ENCODE data around the gene CCDC167. TPM values are rescaled to one million over a fixed set of nuclear protein-coding genes. Genes with fewer than 3 reads are reported as not detected.

Gene CCDC167
- total and polyA plus RNA-seq, 2 donors (not counting 1 experiment from before 2014, with no cell fraction given), result 11.1 to 60.1 TPM

GRCh38 chr6:37515712-37516075 is 16.0 kb upstream of the CCDC167 start:
- ATAC-seq (ENCODE audit: low read depth) (no peak), DNase-seq (no peak)
- Mint-ChIP-seq H3K4me1 (peaks cover 26% of the 10 kb centered on the region), H3K4me3 (peak overlapping the region; percentile 49), H3K27me3 (peaks cover 4% of the 10 kb centered on the region), H3K27ac (peak overlapping the region; percentile 80), H3K9me3 (ENCODE audit: insufficient read depth) (no peaks in the 10 kb centered on the region)
- Histone ChIP-seq H3K9ac (ENCODE audit: low read length) (peak overlapping the region; percentile 14), H3K27ac (ENCODE audit: low read length in 2 of 2) (peak overlapping the region; percentile 7 to 51), H3K4me1 (ENCODE audit: control insufficient read depth in 2 of 2, insufficient read depth in 2 of 2, low read length in 2 of 2) (peaks cover 23 to 35% of the 10 kb centered on the region in 2 donors), H3K27me3 (replicated peaks in 1 of 4; ENCODE audit: control extremely low read depth in 1 of 4, control insufficient read depth in 3 of 4, insufficient read depth in 4 of 4, low read length in 3 of 4) (peaks cover 0 to 7% (median 0%) of the 10 kb centered on the region in 4 experiments), H2AFZ (ENCODE audit: insufficient read depth, low read depth, low read length, poor library complexity, severe bottlenecking) (peak overlapping the region; percentile 73), H3K4me2 (replicated peaks; ENCODE audit: low read depth, low read length, poor library complexity, severe bottlenecking) (peak overlapping the region; percentile 64), H4K20me1 (ENCODE audit: control insufficient read depth, insufficient read depth, low read length, poor library complexity, severe bottlenecking) (no peaks in the 10 kb centered on the region), H3K79me2 (ENCODE audit: control insufficient read depth, insufficient read depth, low read length) (no peaks in the 10 kb centered on the region), H3K4me3 (ENCODE audit: control extremely low read depth in 1 of 5, extremely low read depth in 1 of 5, insufficient read depth in 1 of 5, low read depth in 2 of 5, low read length in 4 of 5) (no peak overlapping the region), H3K36me3 (replicated peaks in 1 of 2; ENCODE audit: control extremely low read depth in 1 of 2, control insufficient read depth in 1 of 2, extremely low read depth in 1 of 2, insufficient read depth in 2 of 2, low read length in 1 of 2) (no peaks in the 10 kb centered on the region), H3K9me3 (ENCODE audit: control extremely low read depth in 1 of 3, control insufficient read depth in 2 of 3, insufficient read depth in 1 of 3, low read length in 2 of 3) (peaks cover 0 to 8% (median 0%) of the 10 kb centered on the region in 3 donors)
- ChIA-PET POLR2A (no interaction called here), CTCF (interaction anchor here (1.2 to 3.2 kb wide), 4 partner anchors 10 to 50 kb away, joined by 4 to 13 read pairs (median 6); no protein-coding TSS in a partner anchor)
- intact Hi-C loops (cut with micrococcal nuclease), result loop anchor here (2.0 kb wide), 1 partner anchor 13 kb away; no protein-coding TSS in a partner anchor
- TF ChIP-seq CTCF (IDR thresholded peaks at IDR 0.05), result no peak
- TF ChIP-seq EZH2 (IDR thresholded peaks at IDR 0.05; ENCODE audit: borderline replicate concordance, insufficient read depth, low read depth, low read length, poor library complexity, severe bottlenecking), result no peak
- 73% methylated on average over 9 of the region's 9 CpGs for WGBS (ENCODE audit: insufficient coverage)

GRCh38 chr6:37514837-37515236 is 15.1 kb upstream of the CCDC167 start:
- H3K27me3 ChIP-seq (replicated peaks in 1 of 4; ENCODE audit: control extremely low read depth in 1 of 4, control insufficient read depth in 3 of 4, insufficient read depth in 4 of 4, low read length in 3 of 4), result peaks cover 0 to 7% (median 0%) of the 10 kb centered on the region in 4 experiments
- ATAC-seq (ENCODE audit: low read depth) (no peak), DNase-seq (no peak)
- H3K4me1 ChIP-seq (ENCODE audit: control insufficient read depth in 2 of 2, insufficient read depth in 2 of 2, low read length in 2 of 2), result peaks cover 23 to 35% of the 10 kb centered on the region in 2 donors
- TF ChIP-seq CTCF (IDR thresholded peaks at IDR 0.05) (no peak), EZH2 (IDR thresholded peaks at IDR 0.05; ENCODE audit: borderline replicate concordance, insufficient read depth, low read depth, low read length, poor library complexity, severe bottlenecking) (no peak)
- peak overlapping the region; percentile 32 for H3K27ac Mint-ChIP-seq
- H3K4me1 Mint-ChIP-seq, result peaks cover 26% of the 10 kb centered on the region
- ChIA-PET CTCF (no interaction called here), POLR2A (no interaction called here)
- 88% methylated on average over 5 of the region's 7 CpGs for WGBS (ENCODE audit: insufficient coverage)
- H3K4me3 ChIP-seq (ENCODE audit: control extremely low read depth in 1 of 5, extremely low read depth in 1 of 5, insufficient read depth in 1 of 5, low read depth in 2 of 5, low read length in 4 of 5), result no peak overlapping the region
- no peak overlapping the region for H3K9ac ChIP-seq (ENCODE audit: low read length)
- H3K4me2 ChIP-seq (replicated peaks; ENCODE audit: low read depth, low read length, poor library complexity, severe bottlenecking), result peak overlapping the region; percentile 11
- no peaks in the 10 kb centered on the region for H3K9me3 Mint-ChIP-seq (ENCODE audit: insufficient read depth)
- no peaks in the 10 kb centered on the region for H3K79me2 ChIP-seq (ENCODE audit: control insufficient read depth, insufficient read depth, low read length)
- peaks cover 4% of the 10 kb centered on the region for H3K27me3 Mint-ChIP-seq
- no peaks in the 10 kb centered on the region for H4K20me1 ChIP-seq (ENCODE audit: control insufficient read depth, insufficient read depth, low read length, poor library complexity, severe bottlenecking)
- no peak overlapping the region for H2AFZ ChIP-seq (ENCODE audit: insufficient read depth, low read depth, low read length, poor library complexity, severe bottlenecking)
- H3K9me3 ChIP-seq (ENCODE audit: control extremely low read depth in 1 of 3, control insufficient read depth in 2 of 3, insufficient read depth in 1 of 3, low read length in 2 of 3), result peaks cover 0 to 8% (median 0%) of the 10 kb centered on the region in 3 donors
- H3K27ac ChIP-seq (ENCODE audit: low read length in 2 of 2), result no peak overlapping the region
- intact Hi-C loops (cut with micrococcal nuclease), result no loop called here
- H3K36me3 ChIP-seq (replicated peaks in 1 of 2; ENCODE audit: control extremely low read depth in 1 of 2, control insufficient read depth in 1 of 2, extremely low read depth in 1 of 2, insufficient read depth in 2 of 2, low read length in 1 of 2), result no peaks in the 10 kb centered on the region
- no peak overlapping the region for H3K4me3 Mint-ChIP-seq

Measured in B cell (primary cell).